ENCODE data around the gene LAYN. TPM values are rescaled to one million over a fixed set of nuclear protein-coding genes. Genes with fewer than 3 reads are reported as not detected.

The LAYN gene
- total RNA-seq, 1 experiment from 2014 or later: 9.6 TPM

GRCh38 chr11:111582163-111582562, 41.6 kb downstream of the LAYN start:
- BruUV-seq (replicated peaks): no TSS peak

GRCh38 chr11:111582881-111583280, 42.4 kb downstream of the LAYN start:
- DNase-seq (ENCODE audit: low spot score): no peak
- Histone ChIP-seq H3K4me1 (ENCODE audit: insufficient read depth, low read length, poor library complexity, severe bottlenecking) (no peaks in the 10 kb centered on the region), H3K36me3 (ENCODE audit: insufficient read depth, low read length, poor library complexity, severe bottlenecking) (no peaks in the 10 kb centered on the region), H3K27ac (ENCODE audit: low read depth, low read length, poor library complexity, severe bottlenecking) (no peak overlapping the region), H3K9me3 (ENCODE audit: low read depth, low read length, poor library complexity, severe bottlenecking) (no peaks in the 10 kb centered on the region), H3K27me3 (replicated peaks; ENCODE audit: insufficient read depth, low read depth, low read length, poor library complexity) (no peaks in the 10 kb centered on the region), H3K4me3 (ENCODE audit: low read depth, low read length, poor library complexity, severe bottlenecking) (no peak overlapping the region)
- ChIA-PET CTCF (no interaction called here), POLR2A (ENCODE audit: low non-redundant PET) (interaction anchor here (0.6 kb wide), 1 partner anchor 936 kb away, joined by 3 read pairs; no protein-coding TSS in a partner anchor)
- intact Hi-C loops (cut with micrococcal nuclease; ENCODE audit: unreplicated experiment): no loop called here
- TF ChIP-seq EZH2 (IDR thresholded peaks at IDR 0.05; ENCODE audit: borderline replicate concordance, low read depth, low read length, poor library complexity, severe bottlenecking): no peak
- no peak for TF ChIP-seq CTCF (conservative IDR thresholded peaks at IDR 0.05; ENCODE audit: low read depth, low read length)
- BruUV-seq (replicated peaks): no TSS peak

More at GRCh38 chr11:111582163-111582562, 41.6 kb downstream of the LAYN start:
- no peaks in the 10 kb centered on the region for H3K27me3 ChIP-seq (replicated peaks; ENCODE audit: insufficient read depth, low read depth, low read length, poor library complexity)
- intact Hi-C loops (cut with micrococcal nuclease; ENCODE audit: unreplicated experiment): no loop called here
- H3K4me3 ChIP-seq (ENCODE audit: low read depth, low read length, poor library complexity, severe bottlenecking): no peak overlapping the region
- no peak overlapping the region for H3K27ac ChIP-seq (ENCODE audit: low read depth, low read length, poor library complexity, severe bottlenecking)
- ChIA-PET CTCF (interaction anchor here (0.6 kb wide), 1 partner anchor 270 kb away, joined by 8 read pairs; no protein-coding TSS in a partner anchor), POLR2A (ENCODE audit: low non-redundant PET) (no interaction called here)
- no peaks in the 10 kb centered on the region for H3K4me1 ChIP-seq (ENCODE audit: insufficient read depth, low read length, poor library complexity, severe bottlenecking)
- no peaks in the 10 kb centered on the region for H3K36me3 ChIP-seq (ENCODE audit: insufficient read depth, low read length, poor library complexity, severe bottlenecking)
- no peak for DNase-seq (ENCODE audit: low spot score)
- H3K9me3 ChIP-seq (ENCODE audit: low read depth, low read length, poor library complexity, severe bottlenecking): no peaks in the 10 kb centered on the region
- no peak for TF ChIP-seq EZH2 (IDR thresholded peaks at IDR 0.05; ENCODE audit: borderline replicate concordance, low read depth, low read length, poor library complexity, severe bottlenecking)
- no peak for TF ChIP-seq CTCF (conservative IDR thresholded peaks at IDR 0.05; ENCODE audit: low read depth, low read length)

- POLR2A ChIA-PET (ENCODE audit: low non-redundant PET): no interaction called here
- H3K36me3 ChIP-seq (ENCODE audit: insufficient read depth, low read length, poor library complexity, severe bottlenecking): no peaks in the 10 kb centered on the region
Observed at GRCh38 chr11:111585371-111585770, 44.9 kb downstream of the LAYN start.

More at GRCh38 chr11:111585371-111585770, 44.9 kb downstream of the LAYN start:
- intact Hi-C loops (cut with micrococcal nuclease; ENCODE audit: unreplicated experiment): loop anchor here (5.0 kb wide), 1 partner anchor 257 kb away; no protein-coding TSS in a partner anchor
- no TSS peak for BruUV-seq (replicated peaks)
- Histone ChIP-seq H3K4me1 (ENCODE audit: insufficient read depth, low read length, poor library complexity, severe bottlenecking) (no peaks in the 10 kb centered on the region), H3K27me3 (replicated peaks; ENCODE audit: insufficient read depth, low read depth, low read length, poor library complexity) (no peaks in the 10 kb centered on the region), H3K9me3 (ENCODE audit: low read depth, low read length, poor library complexity, severe bottlenecking) (no peaks in the 10 kb centered on the region), H3K27ac (ENCODE audit: low read depth, low read length, poor library complexity, severe bottlenecking) (no peak overlapping the region), H3K4me3 (ENCODE audit: low read depth, low read length, poor library complexity, severe bottlenecking) (no peak overlapping the region)
- peak; percentile 62 for DNase-seq (ENCODE audit: low spot score)
- no peak for TF ChIP-seq EZH2 (IDR thresholded peaks at IDR 0.05; ENCODE audit: borderline replicate concordance, low read depth, low read length, poor library complexity, severe bottlenecking)
- TF ChIP-seq CTCF (conservative IDR thresholded peaks at IDR 0.05; ENCODE audit: low read depth, low read length): no peak
- CTCF ChIA-PET: interaction anchor here (0.6 to 1.2 kb wide), 2 partner anchors 131 to 192 kb away, joined by 3 to 5 read pairs; no protein-coding TSS in a partner anchor

Measured in A673 (cell line).